Cardiac muscle cell (in vitro differentiated cells and primary cell): ENCODE data around the gene TNXB. TPM values are rescaled to one million over a fixed set of nuclear protein-coding genes. Genes with fewer than 3 reads are reported as not detected.
"Not testable (repeated sequence)": the region's sequence is repeated elsewhere in the genome, so short reads cannot be mapped to it uniquely, and the experiment has no call there.

Source experiments
- DNase-seq, 2 donors: peaks; one replicate each; pipeline versions ENCODE4 v3.0.0 to v3.0.0-alpha.2; 2010 to 2017; ENCODE audit warnings: low read depth in 1 of 2, low spot score in 1 of 2
- H3K27ac ChIP-seq: fragments of 200-600 bp; sonication (generic); 2 replicates; pipeline ENCODE4 v1.5.1; 2016
- H3K27me3 ChIP-seq: fragments of 200-600 bp; sonication (generic); 2 replicates; pipeline ENCODE4 v1.6.0; 2016; ENCODE audit warnings: control low read depth
- H3K36me3 ChIP-seq: fragments of 200-600 bp; sonication (generic); 2 replicates; pipeline ENCODE4 v1.5.1; 2016; ENCODE audit warnings: control low read depth
- H3K4me1 ChIP-seq: fragments of 200-600 bp; sonication (generic); 2 replicates; pipeline ENCODE4 v1.8.1; 2017; ENCODE audit warnings: low read depth, mild to moderate bottlenecking, mixed run types
- H3K4me3 ChIP-seq: fragments of 200-600 bp; sonication (generic); 2 replicates; pipeline ENCODE4 v1.5.1; 2016; ENCODE audit warnings: mild to moderate bottlenecking
- H3K9me3 ChIP-seq: fragments of 200-600 bp; sonication (generic); 2 replicates; pipeline ENCODE4 v1.5.1; 2017; ENCODE audit warnings: low read depth, mild to moderate bottlenecking, control low read depth
- CTCF ChIP-seq: IDR thresholded peaks from 2 replicates; pipeline ENCODE4 v1.5.1; 2012; ENCODE audit warnings: low read depth, mild to moderate bottlenecking, low read length
- polyA plus RNA-seq: library from polyadenylated mRNA; unstranded; fragments of >200 nt; fragmentation: Nextera tagmentation; extraction: Ambion mirVana; gene quantifications from 2 replicates; pipeline ENCODE4 v1.2.1, GENCODE V29; 2016
- total RNA-seq: library from RNA; depleted of rRNA; stranded (reverse); fragments of >200 nt; gene quantifications from 2 replicates; pipeline ENCODE4 v1.2.3, GENCODE V29; 2016

Gene TNXB
- total and polyA plus RNA-seq, 2 experiments from 2014 or later = 0.92 to 9.3 TPM

- TF ChIP-seq CTCF = no peak
- H3K27me3 ChIP-seq = no peaks in the 10 kb centered on the region
- peak in 1 of 2 donors; percentile 58 for DNase-seq
- H3K36me3 ChIP-seq = no peaks in the 10 kb centered on the region
- H3K4me3 ChIP-seq = no peak overlapping the region
- peaks cover 7% of the 10 kb centered on the region for H3K4me1 ChIP-seq
- no peak overlapping the region for H3K27ac ChIP-seq
- no peaks in the 10 kb centered on the region for H3K9me3 ChIP-seq
Observed at GRCh38 chr6:32107406-32107805, 1.7 kb downstream of the TNXB start.

GRCh38 chr6:32105433-32105832 is 3.7 kb downstream of the TNXB start:
- DNase-seq = peak in 1 of 2 donors; percentile 71
- no peak overlapping the region for H3K4me3 ChIP-seq
- H3K27ac ChIP-seq = no peak overlapping the region
- no peaks in the 10 kb centered on the region for H3K9me3 ChIP-seq
- no peaks in the 10 kb centered on the region for H3K27me3 ChIP-seq
- TF ChIP-seq CTCF = no peak
- peaks cover 7% of the 10 kb centered on the region for H3K4me1 ChIP-seq
- no peaks in the 10 kb centered on the region for H3K36me3 ChIP-seq

GRCh38 chr6:32102255-32102654 is 6.9 kb downstream of the TNXB start:
- TF ChIP-seq CTCF = no peak
- no peak for DNase-seq
- Histone ChIP-seq H3K27ac (no peak overlapping the region), H3K9me3 (no peaks in the 10 kb centered on the region), H3K27me3 (peaks cover 5% of the 10 kb centered on the region), H3K36me3 (no peaks in the 10 kb centered on the region), H3K4me1 (no peaks in the 10 kb centered on the region), H3K4me3 (no peak overlapping the region)

GRCh38 chr6:32100251-32100650 is 8.9 kb downstream of the TNXB start:
- H3K27me3 ChIP-seq = peaks cover 25% of the 10 kb centered on the region
- not testable (repeated sequence) for H3K36me3 ChIP-seq, H3K4me3 ChIP-seq, H3K9me3 ChIP-seq, DNase-seq, H3K4me1 ChIP-seq, H3K27ac ChIP-seq

GRCh38 chr6:32097364-32097763 is 11.8 kb downstream of the TNXB start:
- H3K4me3 ChIP-seq = no peak overlapping the region
- no peaks in the 10 kb centered on the region for H3K9me3 ChIP-seq
- no peaks in the 10 kb centered on the region for H3K4me1 ChIP-seq
- no peak for TF ChIP-seq CTCF
- peaks cover 25% of the 10 kb centered on the region for H3K27me3 ChIP-seq
- H3K36me3 ChIP-seq = no peaks in the 10 kb centered on the region
- DNase-seq = no peak
- no peak overlapping the region for H3K27ac ChIP-seq

- TF ChIP-seq CTCF = no peak
- no peak for DNase-seq
- Histone ChIP-seq H3K27ac (no peak overlapping the region), H3K4me1 (no peaks in the 10 kb centered on the region), H3K36me3 (no peaks in the 10 kb centered on the region), H3K9me3 (no peaks in the 10 kb centered on the region), H3K4me3 (no peak overlapping the region), H3K27me3 (peaks cover 25% of the 10 kb centered on the region)
Observed at GRCh38 chr6:32096394-32097258, 12.5 kb downstream of the TNXB start.
